Epidermal melanocyte (primary cell): Measurements from ENCODE around the gene PPP1R15B.

ENCODE experiments used
- DNase-seq: peaks from one replicate; pipeline ENCODE4 v3.0.0; 2011; ENCODE audit warnings: low spot score; ENCODE audit not compliant: insufficient read length

The PPP1R15B gene

GRCh38 chr1:204400882-204401510, 10.6 kb downstream of the PPP1R15B start:
- no peak for DNase-seq

DNA sequence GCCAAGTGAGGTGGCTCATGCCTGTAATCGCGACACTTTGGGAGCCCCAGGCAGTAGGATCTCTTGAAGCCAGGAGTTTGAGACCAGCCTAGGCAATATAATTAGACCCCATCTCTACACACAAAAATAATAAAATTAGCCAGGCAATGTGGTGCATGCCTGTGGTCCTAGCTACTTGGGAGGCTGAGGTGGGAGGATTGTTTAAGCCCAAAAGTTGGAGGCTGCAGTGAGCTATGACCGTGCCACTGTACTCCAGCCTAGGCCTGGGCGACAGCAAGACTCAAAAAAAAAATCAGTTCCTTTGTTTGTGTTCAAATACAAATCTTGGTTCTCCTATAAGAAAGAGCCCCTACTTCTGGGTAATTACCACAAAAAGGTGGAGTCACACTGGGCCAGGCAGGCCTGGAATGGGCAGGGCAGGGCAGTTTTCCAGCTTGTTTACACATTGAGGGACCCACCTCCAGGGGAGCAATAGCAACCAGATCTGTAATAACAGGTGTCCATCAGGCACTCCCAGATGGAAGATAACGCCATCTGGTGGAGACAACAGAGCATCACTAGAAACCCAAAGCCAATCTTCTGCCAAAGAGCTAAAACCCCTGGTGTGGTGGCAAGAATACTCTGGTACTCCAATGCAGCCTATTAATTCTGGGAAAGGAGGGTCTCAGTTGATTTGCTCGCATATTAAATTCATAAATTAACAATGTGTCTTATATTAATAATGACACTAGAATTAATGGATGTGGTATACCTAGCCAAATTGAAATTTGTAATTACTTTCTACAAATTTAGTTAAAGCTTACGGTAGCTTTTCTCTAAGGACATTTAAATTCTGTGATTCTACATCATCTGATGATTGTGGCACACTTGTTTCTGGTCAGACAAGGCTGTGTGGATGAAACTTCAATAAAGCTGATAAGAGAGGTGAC, 13.2 kb downstream of the PPP1R15B start:
- DNase-seq = peak; percentile 89

DNA sequence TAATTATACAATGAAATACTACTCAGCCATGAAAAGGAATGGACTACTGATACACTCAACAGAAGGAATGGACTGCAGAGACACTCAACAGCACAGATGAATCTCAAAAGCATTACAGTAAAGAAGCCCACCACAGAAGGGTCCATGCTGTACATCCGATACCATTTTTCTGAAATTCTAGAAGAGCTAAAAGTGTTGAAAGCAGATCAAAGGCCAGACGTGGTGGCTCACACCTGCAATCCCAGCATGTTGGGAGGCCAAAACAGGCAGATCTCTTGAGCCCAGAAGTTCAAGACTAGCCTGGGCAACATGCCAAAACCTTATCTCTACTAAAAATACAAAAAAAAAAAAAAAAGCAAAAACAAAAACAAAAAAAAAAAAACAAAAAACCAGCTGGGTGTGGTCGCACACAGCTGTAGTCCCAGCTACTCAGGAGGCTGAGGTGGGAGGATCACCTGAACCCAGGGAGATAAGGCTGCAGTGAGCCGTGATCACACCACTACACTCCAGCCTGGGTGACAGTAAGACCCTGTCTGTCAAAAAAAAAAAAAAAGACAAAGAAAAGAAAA, 15.5 kb downstream of the PPP1R15B start:
- DNase-seq = no peak

DNA sequence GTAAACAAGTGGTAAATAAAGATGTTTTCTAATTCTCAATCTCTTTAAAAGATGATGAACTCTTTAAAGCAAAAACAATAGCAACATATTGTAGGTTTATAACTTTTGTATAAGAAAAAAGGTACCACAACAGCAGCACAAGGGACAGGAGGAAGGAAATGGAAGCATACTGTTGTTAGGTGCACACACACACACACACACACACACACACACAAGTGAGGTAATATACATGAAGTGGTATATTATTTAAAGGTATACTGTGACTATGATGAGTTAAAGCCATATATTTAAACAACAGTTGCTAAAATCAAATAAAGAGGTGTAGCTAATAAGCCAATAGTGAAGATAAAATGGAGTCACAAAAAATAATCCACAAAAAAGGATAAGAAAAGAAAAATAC, 20.0 kb downstream of the PPP1R15B start:
- no peak for DNase-seq

GRCh38 chr1:204390751-204391466, 20.7 kb downstream of the PPP1R15B start:
- no peak for DNase-seq

- no peak for DNase-seq
These were observed 25.9 kb downstream of the PPP1R15B start for GRCh38 chr1:204385727-204386126.

- DNase-seq = no peak
These were observed 26.8 kb downstream of the PPP1R15B start for GRCh38 chr1:204384636-204385352.

DNA sequence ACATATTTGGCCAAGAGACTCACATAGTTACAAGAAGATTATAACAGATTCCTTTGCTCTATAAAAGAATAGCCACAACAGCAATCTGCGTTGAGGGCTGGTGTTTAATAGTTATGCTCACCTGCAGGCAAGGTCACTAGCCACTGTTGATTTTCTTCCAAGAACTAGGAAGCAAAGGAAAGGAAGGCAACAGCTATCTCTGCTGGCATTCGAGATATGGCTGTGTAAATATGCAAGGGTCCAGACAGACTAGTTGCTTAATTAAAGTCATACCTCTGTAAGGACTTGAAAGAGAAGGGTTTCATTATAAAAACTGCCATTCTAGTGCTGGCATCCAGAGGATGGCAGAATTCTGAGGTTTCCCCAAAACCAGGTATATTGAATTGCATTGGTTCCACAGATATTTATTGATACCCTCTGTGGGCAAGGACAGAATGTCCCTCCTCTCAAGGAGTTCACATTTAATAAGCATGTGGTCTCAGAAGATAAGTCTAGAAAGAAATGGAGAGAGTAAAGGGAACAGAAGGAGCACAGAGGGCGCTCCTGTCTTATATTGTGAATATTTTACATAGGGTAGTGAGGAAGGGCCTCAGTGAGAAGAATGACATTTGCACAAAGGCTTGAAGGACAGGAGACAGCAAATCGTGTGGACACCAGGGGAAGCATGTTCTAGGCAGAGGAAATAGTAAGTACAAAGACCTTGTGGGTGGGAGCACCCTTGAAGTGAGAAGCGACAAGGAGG, 28.3 kb downstream of the PPP1R15B start:
- DNase-seq = no peak

GRCh38 chr1:204382714-204383083, 28.9 kb downstream of the PPP1R15B start:
- peak; percentile 52 for DNase-seq

GRCh38 chr1:204380293-204380831, 31.3 kb downstream of the PPP1R15B start:
- no peak for DNase-seq

DNA sequence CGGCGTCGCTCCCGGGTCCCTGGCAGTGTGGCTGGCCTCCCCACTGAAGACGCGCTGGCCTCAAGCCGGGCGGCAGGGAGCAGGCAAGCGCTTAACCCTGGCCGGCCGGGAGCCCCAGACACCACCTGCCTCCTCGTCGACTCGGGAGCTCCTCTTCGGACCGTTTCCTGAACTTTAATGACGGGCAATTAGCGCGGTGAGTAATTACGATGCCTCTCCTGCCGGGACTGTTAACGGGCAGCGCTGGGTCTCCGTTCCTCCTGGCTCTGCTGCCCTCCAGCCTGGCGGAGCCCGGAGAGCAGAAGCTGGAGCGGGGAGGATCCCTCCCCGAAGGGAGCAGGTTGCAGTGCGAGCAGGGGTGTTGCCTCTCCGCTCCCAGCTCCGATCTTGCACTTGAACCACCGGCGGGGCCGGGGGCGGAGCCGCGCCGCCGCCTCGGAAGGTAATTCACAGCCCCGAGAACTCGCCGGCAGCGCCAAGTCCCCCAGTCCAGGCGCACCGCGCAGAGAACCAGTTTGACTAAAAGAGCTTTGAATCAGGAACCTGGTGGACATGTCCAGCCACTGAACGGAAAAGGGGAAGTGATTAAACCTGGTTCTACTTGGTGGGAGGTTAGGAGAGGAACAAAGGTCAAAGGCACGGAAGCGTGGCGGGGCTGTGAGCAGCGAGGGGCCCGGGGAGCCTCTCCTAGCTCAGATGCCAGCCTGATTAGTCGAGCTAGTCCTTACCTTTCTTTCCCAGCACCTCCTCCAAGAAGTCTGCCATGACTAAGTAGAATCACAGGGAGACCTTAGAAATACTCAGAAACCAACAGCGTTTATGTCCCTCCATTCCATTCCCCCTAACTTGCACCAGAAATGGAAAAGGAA, 33.6 kb downstream of the PPP1R15B start:
- no peak for DNase-seq

- DNase-seq = no peak
These were observed 34.5 kb downstream of the PPP1R15B start for GRCh38 chr1:204376919-204377799.

GRCh38 chr1:204376465-204376864, 35.2 kb downstream of the PPP1R15B start:
- DNase-seq = no peak

- no peak for DNase-seq
These were observed 37.7 kb downstream of the PPP1R15B start for GRCh38 chr1:204373911-204374310.

DNA sequence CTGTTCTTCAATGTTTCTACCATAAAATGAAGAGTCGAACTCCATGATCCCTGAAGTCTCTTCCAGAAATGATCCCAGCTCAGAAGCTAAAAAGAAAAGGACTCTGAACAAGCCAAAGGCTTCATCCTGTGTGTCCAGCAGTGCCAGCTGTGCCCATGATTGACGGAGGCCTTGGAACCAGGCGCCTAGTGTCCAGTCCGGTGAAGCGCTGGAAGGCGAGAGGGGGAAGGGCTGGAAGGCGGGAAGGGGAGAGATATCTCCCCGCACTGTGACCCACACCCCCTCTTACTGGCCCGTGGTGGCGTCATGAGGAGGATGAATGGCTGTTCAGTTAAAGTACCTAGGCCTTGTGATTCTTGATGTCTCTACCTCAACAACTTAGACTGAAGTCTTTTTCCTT, 41.4 kb downstream of the PPP1R15B start:
- DNase-seq = no peak

DNA sequence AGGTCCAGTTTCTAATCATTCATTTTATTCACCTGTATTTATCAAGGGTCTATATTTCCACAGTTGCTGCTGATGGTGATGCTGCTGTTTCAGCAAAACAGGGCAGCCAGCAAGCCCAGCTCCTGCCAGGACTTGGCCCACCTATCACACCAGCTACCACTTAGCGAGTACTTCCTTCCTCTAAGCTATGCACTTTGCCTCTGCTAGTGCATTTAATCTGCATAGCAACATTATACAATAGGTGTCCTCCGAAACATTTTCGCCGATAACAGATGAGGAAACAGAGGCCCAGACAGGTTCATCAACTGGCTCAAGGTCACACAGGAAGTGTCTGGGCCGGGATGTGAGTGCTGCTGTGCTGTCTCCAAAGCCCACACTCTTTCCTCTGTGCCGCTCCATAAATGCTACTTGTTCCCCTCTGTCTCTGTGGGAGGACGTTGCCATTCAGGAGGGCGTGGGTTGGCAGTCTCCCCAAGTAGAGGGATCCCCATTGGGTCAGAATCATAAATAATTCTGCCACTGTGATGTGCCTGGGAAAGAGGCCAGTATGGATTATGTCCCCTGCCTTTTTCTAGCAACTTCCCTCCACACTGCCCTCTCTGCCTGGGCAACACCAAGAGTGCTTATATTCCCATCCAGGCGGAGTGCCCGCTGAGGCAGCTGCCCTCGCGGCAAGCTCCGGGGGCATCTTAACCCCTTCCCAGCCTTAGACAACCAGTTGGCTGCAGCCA, 42.5 kb downstream of the PPP1R15B start:
- no peak for DNase-seq

DNA sequence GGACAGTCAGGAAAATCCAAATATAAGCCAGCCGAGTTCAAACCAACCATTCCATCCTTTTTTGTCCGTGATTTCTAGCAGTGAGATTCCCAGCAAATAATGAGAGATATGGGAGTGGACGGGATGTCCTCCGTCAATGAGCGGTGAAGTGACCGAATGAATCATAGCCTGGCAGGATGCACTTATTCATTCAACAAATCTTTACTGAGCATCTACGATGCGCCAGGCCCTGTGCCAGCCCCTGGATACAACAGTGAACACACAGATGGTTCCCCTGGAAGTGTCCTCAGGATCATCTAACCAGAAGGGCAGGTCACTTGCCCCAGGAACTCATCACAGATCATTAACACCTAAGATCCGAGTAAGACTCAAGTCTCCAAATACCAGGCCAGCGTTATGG, 43.7 kb downstream of the PPP1R15B start:
- DNase-seq = no peak
